H9 (cell line): Measurements from ENCODE around the gene ATG2B. TPM values are rescaled to one million over a fixed set of nuclear protein-coding genes. Genes with fewer than 3 reads are reported as not detected.

Source experiments
- DNase-seq: peaks from one replicate; pipeline ENCODE4 v3.0.0-alpha.2; 2017
- H2AFZ ChIP-seq: one replicate; pipeline ENCODE4 v1.6.1; 2013; ENCODE audit warnings: mild to moderate bottlenecking, low read length, control low read depth, moderate library complexity
- H2AK5ac ChIP-seq: 2 replicates; pipeline ENCODE4 v1.6.1; 2013; ENCODE audit warnings: low read length, control low read depth, mixed read lengths; ENCODE audit not compliant: insufficient read length
- H2BK120ac ChIP-seq: one replicate; pipeline ENCODE4 v1.6.1; 2013; ENCODE audit warnings: low read depth, mild to moderate bottlenecking, low read length, control low read depth, inconsistent platforms; ENCODE audit not compliant: poor library complexity, severe bottlenecking
- H2BK12ac ChIP-seq: 2 replicates; pipeline ENCODE4 v1.6.1; 2013; ENCODE audit warnings: low read length, control low read depth, mixed read lengths, low read depth; ENCODE audit not compliant: insufficient read length
- H2BK15ac ChIP-seq: 2 replicates; pipeline ENCODE4 v1.6.1; 2013; ENCODE audit warnings: low read depth, low read length, control low read depth
- H2BK20ac ChIP-seq: one replicate; pipeline ENCODE4 v1.6.1; 2013; ENCODE audit warnings: low read depth, mild to moderate bottlenecking, low read length, control low read depth, inconsistent platforms; ENCODE audit not compliant: poor library complexity, severe bottlenecking
- H2BK5ac ChIP-seq: 2 replicates; pipeline ENCODE4 v1.6.1; 2013; ENCODE audit warnings: low read length, control low read depth, mixed read lengths; ENCODE audit not compliant: insufficient read length
- H3K14ac ChIP-seq: 2 replicates; pipeline ENCODE4 v1.6.1; 2013; ENCODE audit warnings: low read length, control low read depth; ENCODE audit not compliant: insufficient read depth
- H3K18ac ChIP-seq: 2 replicates; pipeline ENCODE4 v1.6.1; 2013; ENCODE audit warnings: low read depth, mild to moderate bottlenecking, mixed read lengths, low read length, control low read depth; ENCODE audit not compliant: insufficient read length
- H3K23ac ChIP-seq: 2 replicates; pipeline ENCODE4 v1.6.1; 2013; ENCODE audit warnings: low read length, control low read depth, mixed read lengths, low read depth; ENCODE audit not compliant: insufficient read length
- H3K23me2 ChIP-seq: 2 replicates; pipeline ENCODE4 v1.6.1; 2013; ENCODE audit warnings: low read depth, mild to moderate bottlenecking, mixed read lengths, low read length, control low read depth; ENCODE audit not compliant: insufficient read length, poor library complexity, severe bottlenecking
- H3K27ac ChIP-seq: 2 replicates; pipeline ENCODE4 v1.5.1; 2013; ENCODE audit warnings: low read length, control low read depth, mixed read lengths, low read depth; ENCODE audit not compliant: insufficient read length
- H3K27me3 ChIP-seq: 2 replicates; pipeline ENCODE4 v1.6.1; 2013; ENCODE audit warnings: low read length, control low read depth, inconsistent platforms; ENCODE audit not compliant: insufficient read depth
- H3K4ac ChIP-seq: 2 replicates; pipeline ENCODE4 v1.6.1; 2013; ENCODE audit warnings: low read depth, mild to moderate bottlenecking, control low read depth, inconsistent platforms, low read length, moderate library complexity
- H3K4me1 ChIP-seq: 2 replicates; pipeline ENCODE4 v1.6.1; 2013; ENCODE audit warnings: low read length, control low read depth, inconsistent platforms; ENCODE audit not compliant: insufficient read depth
- H3K4me2 ChIP-seq: 2 replicates; pipeline ENCODE4 v1.6.1; 2013; ENCODE audit warnings: low read length, control low read depth, mixed read lengths; ENCODE audit not compliant: insufficient read length, insufficient read depth
- H3K56ac ChIP-seq: 2 replicates; pipeline ENCODE4 v1.6.1; 2013; ENCODE audit warnings: low read depth, mild to moderate bottlenecking, mixed read lengths, low read length, control low read depth; ENCODE audit not compliant: insufficient read length
- H3K79me1 ChIP-seq: 2 replicates; pipeline ENCODE4 v1.6.1; 2013; ENCODE audit warnings: low read depth, mild to moderate bottlenecking, moderate library complexity, low read length, control low read depth, inconsistent platforms; ENCODE audit not compliant: insufficient read depth, poor library complexity, severe bottlenecking
- H3K79me2 ChIP-seq: 2 replicates; pipeline ENCODE4 v1.6.1; 2013; ENCODE audit warnings: low read length, control low read depth, inconsistent platforms; ENCODE audit not compliant: insufficient read depth
- H3K9ac ChIP-seq: 2 replicates; pipeline ENCODE4 v1.6.1; 2013; ENCODE audit warnings: low read length, control low read depth, mixed read lengths; ENCODE audit not compliant: insufficient read length; ENCODE audit errors: extremely low read depth
- H3K9me3 ChIP-seq: one replicate; pipeline ENCODE4 v1.6.1; 2013; ENCODE audit warnings: low read depth, low read length, inconsistent platforms; ENCODE audit not compliant: control insufficient read depth
- H3T11ph ChIP-seq: one replicate; pipeline ENCODE4 v1.6.1; 2013; ENCODE audit warnings: mild to moderate bottlenecking, low read length, control low read depth, inconsistent platforms
- H4K20me1 ChIP-seq: one replicate; pipeline ENCODE4 v1.6.1; 2013; ENCODE audit not compliant: control insufficient read depth, insufficient read length, insufficient read depth
- H4K5ac ChIP-seq: 2 replicates; pipeline ENCODE4 v1.6.1; 2013; ENCODE audit warnings: low read depth, mild to moderate bottlenecking, mixed read lengths, low read length, control low read depth; ENCODE audit not compliant: insufficient read length
- H4K8ac ChIP-seq: replicated peaks from 2 replicates; pipeline ENCODE4 v1.6.1; 2013; ENCODE audit warnings: low read length, control low read depth, mixed read lengths, low read depth; ENCODE audit not compliant: insufficient read length
- H4K91ac ChIP-seq: 2 replicates; pipeline ENCODE4 v1.6.1; 2013; ENCODE audit warnings: low read depth, mild to moderate bottlenecking, moderate library complexity, mixed read lengths, low read length, control low read depth; ENCODE audit not compliant: insufficient read length
- H3K27ac Mint-ChIP-seq, 3 experiments: 2 replicates in 2 of 3; 3 replicates in 1 of 3; pipeline ENCODE4 v1.8.0; 2020 to 2021; ENCODE audit warnings: mixed read lengths in 3 of 3, mild to moderate bottlenecking in 1 of 3, moderate library complexity in 1 of 3
- H3K27me3 Mint-ChIP-seq: 2 replicates; pipeline ENCODE4 v1.8.0; 2021; ENCODE audit warnings: low read depth, mild to moderate bottlenecking, moderate library complexity, mixed read lengths
- H3K36me3 Mint-ChIP-seq, 3 experiments: 2 replicates in 2 of 3; 3 replicates in 1 of 3; pipeline ENCODE4 v1.8.0; 2020 to 2021; ENCODE audit warnings: low read depth in 3 of 3, mixed read lengths in 3 of 3; ENCODE audit not compliant: insufficient read depth in 1 of 3
- H3K4me1 Mint-ChIP-seq, 2 experiments: 2 replicates each; pipeline ENCODE4 v1.8.0; 2020; ENCODE audit warnings: mixed read lengths in 2 of 2
- H3K4me3 Mint-ChIP-seq, 2 experiments: 2 replicates in 1 of 2; 3 replicates in 1 of 2; pipeline ENCODE4 v1.8.0; 2020 to 2021; ENCODE audit warnings: mild to moderate bottlenecking in 2 of 2, mixed read lengths in 2 of 2, moderate library complexity in 1 of 2
- H3K9me3 Mint-ChIP-seq, 2 experiments: 2 replicates in 1 of 2; 3 replicates in 1 of 2; pipeline ENCODE4 v1.8.0; 2020; ENCODE audit warnings: mild to moderate bottlenecking in 2 of 2, mixed read lengths in 2 of 2, moderate library complexity in 1 of 2
- WGBS: extraction: QIAGEN DNeasy Blood & Tissue Kit; methylation state at CpG from one replicate; pipeline ENCODE4 v1.1.7; 2013; ENCODE audit warnings: missing lambda C conversion rate, low lambda C conversion rate, mixed read lengths; ENCODE audit not compliant: insufficient read length; ENCODE audit errors: extremely low coverage; 5-methylcytosine and 5-hydroxymethylcytosine counted together
- total RNA-seq: library from RNA; stranded (reverse); gene quantifications from 2 replicates; pipeline ENCODE4 v1.2.1, GENCODE V29; 2021
- TF ChIP-seq, protein P1 (sequence below): fragments of 200-600 bp; sonication (generic); conservative IDR thresholded peaks from 3 replicates; pipeline ENCODE4 v1.8.0; 2021; ENCODE audit warnings: antibody characterized with exemption, mild to moderate bottlenecking

Gene ATG2B
- total RNA-seq, 1 experiment from 2014 or later: 12.6 TPM

GRCh38 chr14:96229315-96229714 lies 133.8 kb downstream of the ATG2B start:
- no peak overlapping the region for H4K91ac ChIP-seq
- no peak overlapping the region for H3K18ac ChIP-seq
- H3K9ac ChIP-seq: no peak overlapping the region
- no peak overlapping the region for H2BK5ac ChIP-seq
- no peak overlapping the region for H4K5ac ChIP-seq
- no peaks in the 10 kb centered on the region for H3K23me2 ChIP-seq
- H3K14ac ChIP-seq: no peak overlapping the region
- no peak overlapping the region for H2BK20ac ChIP-seq
- no peak overlapping the region for H3K4me2 ChIP-seq
- no peak overlapping the region for H2AK5ac ChIP-seq
- no peak overlapping the region for H3K56ac ChIP-seq
- no peak overlapping the region for H2BK120ac ChIP-seq
- no peak overlapping the region for H3K27ac Mint-ChIP-seq
- H3K9me3 ChIP-seq: peaks cover 5% of the 10 kb centered on the region
- no peak overlapping the region for H3K4ac ChIP-seq
- H3K79me2 ChIP-seq: no peaks in the 10 kb centered on the region
- no peaks in the 10 kb centered on the region for H3K4me1 ChIP-seq
- H3K23ac ChIP-seq: no peak overlapping the region
- no peak overlapping the region for H3K27ac ChIP-seq
- DNase-seq: no peak
- no peak overlapping the region for H3T11ph ChIP-seq
- H3K4me3 Mint-ChIP-seq: no peak overlapping the region
- WGBS: no CpG with 5 or more reads among the region's 6 CpGs
- H3K9me3 Mint-ChIP-seq: peaks cover 9 to 12% of the 10 kb centered on the region in 2 experiments
- no peaks in the 10 kb centered on the region for H3K27me3 ChIP-seq
- TF ChIP-seq, protein P1, sequence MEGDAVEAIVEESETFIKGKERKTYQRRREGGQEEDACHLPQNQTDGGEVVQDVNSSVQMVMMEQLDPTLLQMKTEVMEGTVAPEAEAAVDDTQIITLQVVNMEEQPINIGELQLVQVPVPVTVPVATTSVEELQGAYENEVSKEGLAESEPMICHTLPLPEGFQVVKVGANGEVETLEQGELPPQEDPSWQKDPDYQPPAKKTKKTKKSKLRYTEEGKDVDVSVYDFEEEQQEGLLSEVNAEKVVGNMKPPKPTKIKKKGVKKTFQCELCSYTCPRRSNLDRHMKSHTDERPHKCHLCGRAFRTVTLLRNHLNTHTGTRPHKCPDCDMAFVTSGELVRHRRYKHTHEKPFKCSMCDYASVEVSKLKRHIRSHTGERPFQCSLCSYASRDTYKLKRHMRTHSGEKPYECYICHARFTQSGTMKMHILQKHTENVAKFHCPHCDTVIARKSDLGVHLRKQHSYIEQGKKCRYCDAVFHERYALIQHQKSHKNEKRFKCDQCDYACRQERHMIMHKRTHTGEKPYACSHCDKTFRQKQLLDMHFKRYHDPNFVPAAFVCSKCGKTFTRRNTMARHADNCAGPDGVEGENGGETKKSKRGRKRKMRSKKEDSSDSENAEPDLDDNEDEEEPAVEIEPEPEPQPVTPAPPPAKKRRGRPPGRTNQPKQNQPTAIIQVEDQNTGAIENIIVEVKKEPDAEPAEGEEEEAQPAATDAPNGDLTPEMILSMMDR: no peak
- H3K36me3 Mint-ChIP-seq: peaks cover 0 to 9% (median 0%) of the 10 kb centered on the region in 3 experiments; a peak in 4 of 7 replicates
- H2BK12ac ChIP-seq: no peak overlapping the region
- H2AFZ ChIP-seq: no peak overlapping the region
- peaks cover 8 to 17% of the 10 kb centered on the region in 2 experiments for H3K4me1 Mint-ChIP-seq
- peaks cover 3% of the 10 kb centered on the region; the same call in 1 of the 2 replicates for H3K27me3 Mint-ChIP-seq
- H4K8ac ChIP-seq: no peak overlapping the region
- H4K20me1 ChIP-seq: no peaks in the 10 kb centered on the region
- H2BK15ac ChIP-seq: no peak overlapping the region
- no peaks in the 10 kb centered on the region for H3K79me1 ChIP-seq

Other genes with a start within 250 kb of the ATG2B start
- gene BDKRB2, start 158.5 kb downstream of the ATG2B start, total RNA-seq: 0.13 and 0.15 TPM in 2 replicates
- not detected in 2 replicates for gene BDKRB1, start 107.1 kb downstream of the ATG2B start, total RNA-seq
- gene GSKIP, start 185 bp upstream of the ATG2B start, total RNA-seq: 28.6 and 34.0 TPM in 2 replicates
- gene AK7, start 28.8 kb upstream of the ATG2B start, total RNA-seq: 2.3 and 2.5 TPM in 2 replicates
- gene PAPOLA, start 139.0 kb upstream of the ATG2B start, total RNA-seq: 184 and 188 TPM in 2 replicates